Adrenal gland (tissue), 12 donors: ENCODE measurements around the gene RGS7. TPM values are rescaled to one million over a fixed set of nuclear protein-coding genes. Genes with fewer than 3 reads are reported as not detected.

Experiments
- DNase-seq, 7 donors: peaks; one replicate each; pipeline ENCODE4 v3.0.0-alpha.2; 2019 to 2020
- H3K27ac ChIP-seq, 5 donors: fragments of 200-600 bp; sonication (generic) in 4 of 5; 1 replicate in 3 of 5; 2 replicates in 2 of 5; pipeline versions ENCODE4 v1.5.1 to v1.8.0; 2016 to 2020; ENCODE audit warnings: mild to moderate bottlenecking in 1 of 5
- H3K27me3 ChIP-seq: fragments of 200-600 bp; 2 replicates; pipeline ENCODE4 v1.8.0; 2021
- H3K36me3 ChIP-seq, 2 donors: fragments of 200-600 bp; replicated peaks in 1 of 2; 1 replicate in 1 of 2; 2 replicates in 1 of 2; pipeline versions ENCODE4 v1.5.1 to v1.8.0; 2018 to 2022
- H3K4me1 ChIP-seq, 2 donors: fragments of 200-600 bp; replicated peaks in 1 of 2; 1 replicate in 1 of 2; 2 replicates in 1 of 2; pipeline versions ENCODE4 v1.5.1 to v1.8.0; 2018 to 2021
- H3K4me3 ChIP-seq, 4 donors: fragments of 200-600 bp; sonication (generic) in 3 of 4; one replicate each; pipeline ENCODE4 v1.5.1; 2016 to 2018
- H3K9me3 ChIP-seq, 3 donors: fragments of 200-600 bp; sonication (generic) in 1 of 3; replicated peaks in 1 of 3; 1 replicate in 2 of 3; 2 replicates in 1 of 3; pipeline versions ENCODE4 v1.5.1 to v1.8.0; 2016 to 2021
- POLR2A ChIP-seq, 2 donors: fragments of 450-650 bp; IDR thresholded peaks; one replicate each; pipeline ENCODE4 v1.6.1; 2017; ENCODE audit warnings: antibody characterized with exemption in 2 of 2, mild to moderate bottlenecking in 2 of 2, moderate library complexity in 1 of 2
- WGBS, 4 donors: extraction: QIAGEN DNeasy Blood & Tissue Kit in 2 of 4; methylation state at CpG; one replicate each; pipeline versions ENCODE4 v1.1.5 to v1.1.7; 2013 to 2017; 5-methylcytosine and 5-hydroxymethylcytosine counted together
- intact Hi-C, 2 donors: fragments of 100-400 bp; cut with DNase I; formaldehyde crosslinking; loops; one replicate each; pipeline versions ENCODE4 v1.14.1 to v1.15.0; 2022 to 2023
- polyA plus RNA-seq, 3 donors: library from polyadenylated mRNA; stranded (reverse); fragments of 200-250 nt in 2 of 3; fragments of 350-450 nt in 1 of 3; fragmentation: Illumina TruSeq in 1 of 3; extraction: RNeasy Lipid Tissue Mini Kit (QIAGEN cat#74804) in 1 of 3; gene quantifications; one replicate each; pipeline ENCODE4 v1.2.3, GENCODE V29; 2013 to 2014
- total RNA-seq, 9 donors: library from RNA; depleted of rRNA in 4 of 9; stranded (reverse); fragments of >200 nt in 4 of 9; fragments of 120-200 nt in 1 of 9; fragmentation: NEBNext Ultra II Directional in 1 of 9; extraction: Animal tissue kit (Norgen Biotek cat#: 25700) in 1 of 9; gene quantifications; one replicate each; pipeline versions ENCODE4 v1.1.0 to v1.2.4, GENCODE V29; 2013 to 2023
- TF ChIP-seq, protein P1 (sequence below), 6 experiments: fragments of 450-650 bp in 4 of 6; fragments of 200-600 bp in 2 of 6; sonication (generic) in 1 of 6; IDR thresholded peaks; 1 replicate in 5 of 6; 2 replicates in 1 of 6; pipeline versions ENCODE4 v1.5.1 to v1.8.0; 2016 to 2021; ENCODE audit warnings: antibody characterized with exemption in 6 of 6, mild to moderate bottlenecking in 2 of 6, moderate library complexity in 1 of 6
- donor health status: healthy with polysubstance abuse.
- donor health status: Bipolar disorder and iron deficiency.
- donor health status: DM: yes; HTN: yes; CAD: no.
- donor health status: DM: no; HTN: no; CAD: no.
- donor health status: DM: no; HTN: no; CAD: no.
- donor health status: DM: yes; HTN: yes; CAD: no.

The RGS7 gene
- total and polyA plus RNA-seq, 12 donors: 1.1 to 6.1 (median 3.0) TPM

DNA sequence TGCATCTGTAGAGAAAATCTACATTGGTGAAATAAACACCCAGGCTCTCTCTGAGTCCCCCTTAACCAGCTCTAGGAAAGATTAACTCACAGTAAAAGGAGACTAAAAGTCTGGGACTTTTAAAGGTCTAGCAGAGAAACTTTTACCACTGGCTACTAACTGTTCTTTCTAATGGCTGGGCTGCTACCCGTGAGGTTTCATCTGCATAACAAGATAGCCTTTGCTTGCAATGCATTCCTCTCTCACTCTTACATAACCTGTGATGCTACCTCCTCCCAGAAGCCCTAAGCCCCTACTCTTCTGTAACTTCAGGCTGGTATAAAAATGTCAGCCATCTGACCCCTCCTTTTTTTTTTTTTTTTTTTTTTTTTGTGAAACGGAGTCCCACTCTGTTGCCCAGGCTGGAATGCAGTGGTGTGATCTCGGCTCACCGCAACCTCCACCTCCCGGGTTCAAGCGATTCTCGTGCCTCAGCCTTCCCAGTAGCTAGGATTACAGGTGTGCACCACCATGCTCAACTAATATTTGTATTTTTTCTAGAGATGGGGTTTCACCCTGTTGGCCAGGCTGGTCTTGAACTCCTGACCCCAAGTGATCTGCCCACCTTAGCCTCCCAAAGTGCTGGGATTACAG lies 344.2 kb downstream of the RGS7 start:
- no peak for DNase-seq
- TF ChIP-seq, protein P1, sequence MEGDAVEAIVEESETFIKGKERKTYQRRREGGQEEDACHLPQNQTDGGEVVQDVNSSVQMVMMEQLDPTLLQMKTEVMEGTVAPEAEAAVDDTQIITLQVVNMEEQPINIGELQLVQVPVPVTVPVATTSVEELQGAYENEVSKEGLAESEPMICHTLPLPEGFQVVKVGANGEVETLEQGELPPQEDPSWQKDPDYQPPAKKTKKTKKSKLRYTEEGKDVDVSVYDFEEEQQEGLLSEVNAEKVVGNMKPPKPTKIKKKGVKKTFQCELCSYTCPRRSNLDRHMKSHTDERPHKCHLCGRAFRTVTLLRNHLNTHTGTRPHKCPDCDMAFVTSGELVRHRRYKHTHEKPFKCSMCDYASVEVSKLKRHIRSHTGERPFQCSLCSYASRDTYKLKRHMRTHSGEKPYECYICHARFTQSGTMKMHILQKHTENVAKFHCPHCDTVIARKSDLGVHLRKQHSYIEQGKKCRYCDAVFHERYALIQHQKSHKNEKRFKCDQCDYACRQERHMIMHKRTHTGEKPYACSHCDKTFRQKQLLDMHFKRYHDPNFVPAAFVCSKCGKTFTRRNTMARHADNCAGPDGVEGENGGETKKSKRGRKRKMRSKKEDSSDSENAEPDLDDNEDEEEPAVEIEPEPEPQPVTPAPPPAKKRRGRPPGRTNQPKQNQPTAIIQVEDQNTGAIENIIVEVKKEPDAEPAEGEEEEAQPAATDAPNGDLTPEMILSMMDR (IDR thresholded peaks at IDR 0.05): no peak
- TF ChIP-seq POLR2A (IDR thresholded peaks at IDR 0.05): no peak
- Histone ChIP-seq H3K4me3 (no peak overlapping the region), H3K27me3 (no peaks in the 10 kb centered on the region), H3K27ac (no peak overlapping the region), H3K4me1 (no peaks in the 10 kb centered on the region), H3K9me3 (no peaks in the 10 kb centered on the region), H3K36me3 (no peaks in the 10 kb centered on the region)
- WGBS, 4 donors: 81 to 86% (median 85%) methylated on average over 7 of the region's 7 CpGs
- intact Hi-C loops: no loop called here

DNA sequence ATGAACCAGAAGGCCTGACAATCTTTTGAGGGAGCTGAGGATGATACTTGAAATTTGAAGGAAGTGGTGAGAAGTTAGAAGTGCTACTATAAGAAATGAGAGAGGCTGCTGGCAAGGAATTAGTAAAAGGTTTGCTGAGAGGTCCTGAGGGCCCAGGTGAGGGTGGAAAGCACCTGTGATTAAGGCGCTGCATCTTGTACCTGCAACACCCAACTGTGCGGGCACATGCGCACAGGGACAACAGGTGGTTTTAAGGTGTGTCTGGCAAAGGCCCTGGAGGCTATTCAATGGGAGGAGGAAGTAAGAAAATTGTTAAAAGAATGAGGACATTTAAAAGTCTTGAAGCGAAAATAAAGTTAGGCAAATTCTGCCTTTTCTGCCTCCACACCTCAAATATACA lies 349.3 kb downstream of the RGS7 start:
- H3K4me1 ChIP-seq: no peaks in the 10 kb centered on the region
- intact Hi-C loops: no loop called here
- H3K4me3 ChIP-seq: no peak overlapping the region
- H3K27ac ChIP-seq: no peak overlapping the region
- no peak for DNase-seq
- 87 to 100% (median 96%) methylated on average over 4 of the region's 4 CpGs for WGBS, 4 donors
- H3K27me3 ChIP-seq: no peaks in the 10 kb centered on the region
- no peaks in the 10 kb centered on the region for H3K36me3 ChIP-seq
- H3K9me3 ChIP-seq: no peaks in the 10 kb centered on the region
- no peak for TF ChIP-seq POLR2A (IDR thresholded peaks at IDR 0.05)
- TF ChIP-seq, protein P1 (IDR thresholded peaks at IDR 0.05): no peak

DNA sequence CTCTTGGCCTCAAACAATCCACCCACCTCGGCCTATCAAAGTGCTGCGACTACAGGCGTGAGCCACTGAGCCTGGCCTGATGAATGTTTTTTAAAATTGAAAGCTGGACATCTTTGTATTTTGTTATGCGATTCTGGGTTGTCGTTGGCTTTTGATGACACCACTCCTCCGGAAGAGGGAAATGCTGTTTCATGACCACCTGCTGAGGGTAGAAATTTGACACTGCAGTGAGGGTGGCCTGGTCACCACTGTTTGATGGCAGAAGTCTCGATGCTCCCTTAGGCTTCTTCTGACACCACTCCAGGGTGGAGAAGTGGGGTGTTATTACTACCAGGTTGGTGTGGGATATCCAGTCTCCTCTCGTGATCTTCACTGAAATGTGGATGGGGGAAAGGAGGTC lies 357.2 kb downstream of the RGS7 start:
- no peak overlapping the region for H3K4me3 ChIP-seq
- intact Hi-C loops: no loop called here
- TF ChIP-seq, protein P1 (IDR thresholded peaks at IDR 0.05): no peak
- no peak for TF ChIP-seq POLR2A (IDR thresholded peaks at IDR 0.05)
- 84 to 87% (median 86%) methylated on average over 8 of the region's 8 CpGs for WGBS, 4 donors
- no peak for DNase-seq
- H3K36me3 ChIP-seq: no peaks in the 10 kb centered on the region
- H3K4me1 ChIP-seq: no peaks in the 10 kb centered on the region
- no peak overlapping the region for H3K27ac ChIP-seq
- no peaks in the 10 kb centered on the region for H3K9me3 ChIP-seq
- no peaks in the 10 kb centered on the region for H3K27me3 ChIP-seq

DNA sequence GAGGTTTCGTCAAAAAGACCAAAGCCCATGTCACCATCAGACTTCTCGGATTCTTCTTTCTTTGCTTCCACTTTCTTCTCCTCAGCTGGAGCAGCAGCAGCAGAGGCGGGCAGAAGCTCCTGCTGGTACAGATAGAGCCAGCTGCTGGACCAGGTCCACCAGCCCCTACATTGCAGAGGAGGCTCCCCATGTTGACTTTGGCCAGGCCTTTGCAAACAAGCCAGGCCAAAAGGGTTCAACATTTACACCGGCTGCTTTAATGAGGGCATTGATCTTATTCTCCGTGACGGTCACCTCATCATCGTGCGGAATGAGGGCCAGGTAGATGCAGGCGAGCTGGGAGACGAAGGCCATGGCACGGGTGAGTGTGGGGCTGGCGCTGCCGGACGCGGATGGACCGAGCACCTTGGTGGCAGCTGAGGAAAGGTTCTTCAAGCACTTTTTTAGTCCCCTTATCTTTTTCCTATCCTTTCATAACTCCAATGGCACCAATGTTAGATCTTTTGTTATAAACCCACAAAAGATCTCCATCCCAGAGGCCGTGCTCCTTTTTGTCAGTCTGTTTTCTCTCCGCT lies 358.5 kb downstream of the RGS7 start:
- 85 to 90% (median 89%) methylated on average over 17 to 18 of the region's 18 CpGs for WGBS, 4 donors
- H3K27ac ChIP-seq: no peak overlapping the region
- no peaks in the 10 kb centered on the region for H3K4me1 ChIP-seq
- intact Hi-C loops: no loop called here
- no peak for TF ChIP-seq POLR2A (IDR thresholded peaks at IDR 0.05)
- TF ChIP-seq, protein P1 (IDR thresholded peaks at IDR 0.05): no peak
- H3K27me3 ChIP-seq: no peaks in the 10 kb centered on the region
- no peak for DNase-seq
- H3K4me3 ChIP-seq: no peak overlapping the region
- H3K36me3 ChIP-seq: no peaks in the 10 kb centered on the region
- H3K9me3 ChIP-seq: no peaks in the 10 kb centered on the region
